Measurements from ENCODE around the gene NOVA1.
A peak's percentile ranks its signal among the peaks of the same experiment; 100 is the strongest.

The NOVA1 gene

DNA sequence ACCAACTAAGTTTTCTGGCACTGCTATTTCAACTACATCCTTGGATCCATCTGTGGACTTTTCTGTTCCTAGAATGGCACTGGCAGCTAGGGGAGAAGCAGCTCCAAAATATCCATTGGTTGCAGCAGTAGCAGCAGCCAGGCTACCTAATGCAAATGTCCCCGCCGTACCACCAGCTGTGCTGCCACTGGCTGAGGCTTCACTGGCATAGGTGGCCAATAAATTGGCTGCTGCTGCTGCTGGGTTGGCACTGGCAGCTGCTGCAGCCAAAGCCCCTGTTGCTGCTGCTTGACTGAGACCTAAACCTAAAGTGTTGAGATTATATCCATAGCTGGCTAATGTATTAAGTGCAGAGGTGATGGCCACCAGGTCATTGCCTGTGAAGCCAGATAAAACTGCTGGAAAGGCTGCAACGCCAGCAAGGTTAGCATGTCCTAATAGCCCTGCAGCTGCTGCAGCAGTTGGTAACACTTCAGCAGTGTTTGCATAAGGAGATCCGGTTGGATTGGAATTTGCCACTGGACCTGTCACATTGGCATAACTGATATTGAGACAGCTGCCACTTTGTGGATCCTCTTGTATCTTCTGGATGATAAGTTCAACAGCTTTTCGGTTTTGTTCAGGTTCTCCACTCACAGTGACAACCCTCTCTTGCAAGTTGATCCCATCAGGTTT is 149.5 kb downstream of the NOVA1 start:
- DNase-seq (ENCODE audit: low spot score): no peak

GRCh38 chr14:26444822-26445221 is 153.0 kb downstream of the NOVA1 start:
- no peak for DNase-seq (ENCODE audit: low spot score)

GRCh38 chr14:26443654-26444053 is 154.2 kb downstream of the NOVA1 start:
- DNase-seq (ENCODE audit: low spot score): no peak

DNA sequence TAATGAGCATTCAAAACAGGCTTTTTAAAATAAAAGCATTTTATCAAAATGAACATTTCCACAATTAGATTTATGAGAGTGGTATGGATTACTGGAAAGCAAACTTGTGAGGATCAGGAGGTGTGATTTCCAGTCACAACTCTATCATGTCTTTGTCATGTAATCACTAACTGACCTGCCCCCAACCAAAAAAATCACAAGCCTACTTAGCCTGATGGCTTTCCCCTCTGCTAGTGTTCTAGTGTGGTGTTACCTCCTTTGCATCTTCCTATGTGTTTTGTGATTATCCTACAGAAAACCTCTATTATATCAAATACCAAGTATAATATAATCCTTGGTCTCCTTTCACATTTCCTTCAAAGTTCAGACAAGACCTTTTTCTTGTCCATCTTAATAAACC is 168.6 kb downstream of the NOVA1 start:
- no peak for DNase-seq (ENCODE audit: low spot score)

DNA sequence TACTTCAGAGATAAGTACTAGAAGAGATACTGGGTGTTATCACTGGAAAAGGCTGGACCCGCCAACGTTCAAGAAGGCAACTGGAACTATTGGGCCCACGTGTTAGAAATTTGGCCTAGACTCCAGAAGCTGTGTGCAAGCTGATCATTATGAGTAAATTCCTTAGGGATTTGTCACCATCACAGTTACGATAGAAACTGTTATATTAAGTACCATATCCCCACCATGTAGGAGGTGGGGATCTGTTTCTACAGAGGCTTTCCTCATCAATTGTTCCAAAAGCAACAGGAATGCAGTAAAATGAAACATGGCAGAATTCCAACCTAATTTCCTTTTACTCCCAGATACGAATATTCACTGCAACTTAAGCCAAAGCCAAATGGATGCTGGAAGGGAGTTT is 170.7 kb downstream of the NOVA1 start:
- no peak for DNase-seq (ENCODE audit: low spot score)

GRCh38 chr14:26424537-26424936 is 173.3 kb downstream of the NOVA1 start:
- no peak for DNase-seq (ENCODE audit: low spot score)

DNA sequence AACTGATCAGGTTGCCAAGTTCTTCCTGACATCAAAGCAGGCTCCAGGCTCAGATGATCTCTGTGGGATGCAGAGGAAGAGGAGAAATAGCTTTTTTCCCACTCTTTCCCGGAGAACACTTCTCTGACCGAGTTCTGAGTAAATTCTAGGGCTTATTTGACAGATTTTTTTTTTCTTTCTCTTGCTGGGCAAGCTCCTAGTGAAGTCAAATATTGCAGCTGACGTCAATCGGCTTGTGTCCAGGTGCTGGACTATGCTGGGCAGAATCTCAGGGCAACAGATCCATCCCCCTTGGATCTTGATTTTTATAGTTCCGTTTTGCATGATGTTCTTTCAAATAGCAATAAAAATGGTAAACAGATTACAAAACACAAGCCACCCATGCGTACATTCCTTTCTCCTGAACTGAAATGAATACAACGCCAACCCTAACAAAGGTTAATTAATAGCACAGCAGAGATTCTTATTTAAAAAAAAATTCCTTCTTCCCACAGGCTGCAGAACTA is 182.2 kb downstream of the NOVA1 start:
- DNase-seq (ENCODE audit: low spot score): peak; percentile 94

DNA sequence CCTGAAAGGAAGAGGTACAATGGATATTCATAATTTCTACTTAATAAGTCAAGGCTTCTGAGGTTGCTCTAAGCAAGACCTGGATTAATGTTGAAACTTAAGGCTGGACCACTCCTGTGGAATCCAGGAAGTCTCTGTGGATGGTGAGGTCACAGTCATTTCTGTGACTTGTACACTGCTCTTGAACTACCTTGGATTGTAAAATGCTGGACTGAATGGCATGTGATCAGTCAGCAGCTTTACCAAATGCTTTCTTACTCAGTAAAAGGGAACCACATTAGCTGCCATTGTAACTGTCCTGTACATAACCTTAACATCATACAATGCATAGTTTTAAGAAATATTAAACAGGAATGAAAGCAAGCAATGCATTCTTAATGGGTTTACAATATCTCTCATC is 182.9 kb downstream of the NOVA1 start:
- DNase-seq (ENCODE audit: low spot score): peak; percentile 64

DNA sequence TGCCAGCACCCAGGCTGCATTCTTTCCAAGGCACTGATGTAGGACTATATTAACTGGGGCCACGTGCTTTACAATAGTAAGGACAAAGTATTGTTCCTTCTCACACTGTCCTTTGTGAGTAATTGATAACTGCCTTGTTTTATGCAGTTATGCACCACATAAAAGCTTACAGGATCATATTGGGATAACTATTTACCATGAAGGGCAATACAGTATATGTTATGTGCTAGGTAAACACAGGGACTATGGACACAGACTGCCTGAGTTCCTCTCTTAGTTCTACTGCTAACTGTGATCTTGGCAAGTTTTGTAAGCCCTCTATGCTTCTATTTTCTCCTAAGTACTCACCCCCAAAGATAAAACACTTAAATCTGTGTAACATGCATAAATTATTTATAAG is 183.7 kb downstream of the NOVA1 start:
- DNase-seq (ENCODE audit: low spot score): no peak

- no peak for DNase-seq (ENCODE audit: low spot score)
Observed at GRCh38 chr14:26412421-26412820, 185.4 kb downstream of the NOVA1 start.

DNA sequence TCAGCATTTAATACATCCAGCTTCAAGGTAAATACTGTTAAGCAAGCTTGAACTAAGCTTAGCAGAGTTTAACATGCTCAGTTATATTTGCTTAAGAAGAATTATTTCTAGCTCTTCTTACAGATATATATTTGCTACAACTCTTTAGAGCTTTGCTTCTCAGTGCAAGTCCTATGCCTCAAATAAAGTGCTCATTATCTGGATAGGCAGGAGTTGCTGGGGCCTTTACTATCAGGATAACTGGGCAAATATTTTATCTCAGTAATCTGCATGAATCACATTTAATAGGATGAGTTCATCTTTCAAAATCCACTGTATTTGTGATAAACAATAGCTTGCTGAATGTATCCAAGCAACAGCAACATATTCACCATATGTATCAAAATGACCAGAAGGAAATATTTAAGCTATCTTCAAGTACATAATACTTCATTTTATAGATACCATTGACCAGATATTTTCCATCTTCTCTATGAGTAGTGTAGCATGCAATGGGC is 187.6 kb downstream of the NOVA1 start:
- no peak for DNase-seq (ENCODE audit: low spot score)

- DNase-seq (ENCODE audit: low spot score): no peak
Observed at GRCh38 chr14:26404927-26405326, 192.9 kb downstream of the NOVA1 start.

GRCh38 chr14:26403760-26404159 is 194.1 kb downstream of the NOVA1 start:
- DNase-seq (ENCODE audit: low spot score): no peak

DNA sequence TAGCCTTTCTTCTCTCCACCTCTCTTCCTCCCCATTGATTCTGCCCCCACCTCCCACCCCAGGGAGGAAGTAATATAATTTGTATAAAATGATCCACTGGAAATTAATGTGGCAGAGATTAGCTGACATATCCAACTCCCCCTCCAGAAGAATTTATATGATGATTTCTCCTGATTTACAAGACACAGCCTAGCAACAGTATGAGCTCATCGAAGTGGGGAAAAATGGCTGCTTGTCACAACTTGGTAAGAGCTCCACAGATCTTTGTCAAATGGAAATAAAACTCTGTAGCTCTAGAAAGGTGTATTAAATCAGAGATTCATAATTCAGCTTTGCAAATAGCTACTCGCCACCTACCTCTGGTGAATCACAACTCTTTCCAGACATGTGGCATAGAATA is 195.7 kb downstream of the NOVA1 start:
- DNase-seq (ENCODE audit: low spot score): no peak

- DNase-seq (ENCODE audit: low spot score): peak; percentile 66
Observed at GRCh38 chr14:26401179-26401968, 196.5 kb downstream of the NOVA1 start.

GRCh38 chr14:26400373-26400772 is 197.5 kb downstream of the NOVA1 start:
- peak; percentile 36 for DNase-seq (ENCODE audit: low spot score)

- peak; percentile 45 for DNase-seq (ENCODE audit: low spot score)
Observed at GRCh38 chr14:26398616-26399015, 199.2 kb downstream of the NOVA1 start.
